GM21360 (cell line): ENCODE measurements around the gene DRC1.

Experiments
- ATAC-seq: cut with Tn5 transposase; IDR thresholded peaks from one replicate; pipeline ENCODE4 v1.9.1; 2021; ENCODE audit warnings: mild to moderate bottlenecking, moderate library complexity; ENCODE audit not compliant: unreplicated experiment

The DRC1 gene

DNA sequence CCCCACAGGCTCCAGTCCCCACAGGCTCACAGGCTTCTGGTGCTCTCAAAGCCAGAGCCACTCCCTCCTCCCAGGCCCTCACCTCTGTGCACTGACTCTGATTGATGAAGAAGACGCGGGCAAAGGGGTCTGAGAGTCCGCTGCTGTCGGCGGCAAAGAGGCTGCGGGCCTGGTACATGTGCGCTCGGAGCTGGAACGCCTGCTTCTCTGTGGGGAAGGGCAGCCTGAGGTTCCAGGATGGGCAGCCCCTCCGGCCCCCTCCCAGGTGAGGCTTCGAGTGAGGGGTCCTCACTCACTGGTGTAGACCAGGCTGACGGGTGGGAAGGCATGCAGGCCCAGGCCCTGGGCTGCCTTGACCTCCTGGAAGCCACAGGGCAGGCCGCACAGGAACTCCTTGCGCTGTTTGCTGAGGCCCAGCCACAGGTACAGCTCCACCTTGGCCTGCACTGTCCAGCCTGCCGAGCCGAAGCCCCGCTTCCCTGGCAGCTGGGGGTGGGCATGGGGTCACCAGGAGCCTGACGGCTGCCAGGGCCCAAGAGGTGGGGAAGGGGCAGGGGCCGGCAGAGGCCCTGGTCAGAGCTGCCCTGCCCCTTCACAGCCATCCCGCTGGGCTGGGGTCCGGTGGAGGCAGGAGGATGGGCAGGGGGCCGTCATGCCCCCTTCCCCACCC, 74.2 kb downstream of the DRC1 start:
- ATAC-seq = no peak

DNA sequence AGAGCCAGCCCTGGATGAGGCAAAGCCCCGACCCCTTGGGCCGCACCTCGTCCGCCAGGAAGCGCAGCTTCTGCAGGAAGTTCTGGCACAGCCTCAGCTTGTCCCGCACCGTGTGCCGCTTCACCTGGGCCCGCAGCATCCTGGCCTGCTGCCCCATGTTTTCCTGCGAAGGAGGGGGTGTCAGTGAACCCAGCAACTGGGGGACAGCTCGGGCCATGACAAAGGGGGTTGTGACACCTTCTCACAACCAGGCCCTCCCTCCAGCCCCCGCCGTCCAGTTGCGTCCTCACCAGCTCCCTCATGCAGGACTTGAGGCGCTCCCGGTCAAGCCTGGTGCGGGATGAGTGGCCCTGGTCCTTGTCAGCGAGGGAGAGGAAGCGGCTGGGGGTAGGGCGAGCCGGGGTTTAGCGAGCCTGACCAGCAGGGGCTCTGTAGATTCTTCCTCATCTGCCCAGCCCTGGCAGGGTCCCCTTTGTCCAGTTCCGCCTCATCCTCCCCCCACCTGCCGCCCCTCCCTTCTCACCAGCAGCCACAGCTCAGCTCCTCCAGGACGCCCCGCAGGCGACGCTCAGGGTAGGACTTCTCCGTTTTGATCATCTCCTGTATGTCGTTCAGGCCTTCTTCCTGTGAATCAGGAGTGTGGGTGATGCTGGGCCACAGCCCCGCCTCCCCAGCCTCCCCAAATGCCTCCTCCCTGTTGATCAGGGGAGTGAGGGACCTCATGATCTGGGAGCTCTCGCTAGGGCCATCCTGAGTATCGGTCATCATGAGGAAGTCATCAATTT, 75.6 kb downstream of the DRC1 start:
- ATAC-seq = no peak

DNA sequence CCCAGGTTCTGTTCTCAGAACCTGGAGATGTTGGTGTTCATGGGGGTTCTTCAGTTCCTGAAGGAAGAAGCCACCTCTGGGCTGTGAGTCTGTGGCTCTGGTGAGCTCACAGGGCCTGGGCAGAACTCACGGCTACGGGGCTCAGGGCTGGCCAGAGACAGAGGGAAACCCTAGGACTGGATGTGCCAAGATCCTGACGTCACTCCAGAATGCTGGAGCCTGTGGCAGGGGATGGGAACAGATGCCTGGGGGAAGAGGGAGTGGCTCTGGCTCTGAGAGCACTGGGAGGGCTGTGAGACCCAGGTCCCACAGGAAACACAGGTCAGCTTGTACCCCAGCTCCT, 76.2 kb downstream of the DRC1 start, which contains the start of gene OTOF:
OTOF (minus strand) TSS at position 214 of the 343 bp plus-strand sequence.
- no peak for ATAC-seq

DNA sequence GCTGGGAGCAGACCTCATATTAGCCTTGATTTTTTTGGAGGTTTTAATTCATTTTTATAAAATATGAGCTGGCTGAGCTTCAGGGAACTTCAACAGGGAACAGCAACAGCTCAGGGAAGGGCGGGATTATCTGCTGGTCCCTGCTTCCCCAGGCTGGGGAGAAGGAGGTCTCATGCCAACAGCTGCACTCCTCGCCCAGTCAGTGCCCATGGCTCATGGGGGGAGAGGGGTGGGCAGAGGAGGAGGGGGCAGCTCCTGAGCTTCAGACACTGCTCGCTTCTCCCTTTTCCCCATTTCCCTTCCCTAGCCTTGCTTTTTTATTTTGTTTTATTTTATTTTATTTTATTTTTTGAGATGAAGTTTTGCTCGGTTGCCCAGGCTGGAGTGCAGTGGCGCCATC, 76.6 kb downstream of the DRC1 start:
- no peak for ATAC-seq

DNA sequence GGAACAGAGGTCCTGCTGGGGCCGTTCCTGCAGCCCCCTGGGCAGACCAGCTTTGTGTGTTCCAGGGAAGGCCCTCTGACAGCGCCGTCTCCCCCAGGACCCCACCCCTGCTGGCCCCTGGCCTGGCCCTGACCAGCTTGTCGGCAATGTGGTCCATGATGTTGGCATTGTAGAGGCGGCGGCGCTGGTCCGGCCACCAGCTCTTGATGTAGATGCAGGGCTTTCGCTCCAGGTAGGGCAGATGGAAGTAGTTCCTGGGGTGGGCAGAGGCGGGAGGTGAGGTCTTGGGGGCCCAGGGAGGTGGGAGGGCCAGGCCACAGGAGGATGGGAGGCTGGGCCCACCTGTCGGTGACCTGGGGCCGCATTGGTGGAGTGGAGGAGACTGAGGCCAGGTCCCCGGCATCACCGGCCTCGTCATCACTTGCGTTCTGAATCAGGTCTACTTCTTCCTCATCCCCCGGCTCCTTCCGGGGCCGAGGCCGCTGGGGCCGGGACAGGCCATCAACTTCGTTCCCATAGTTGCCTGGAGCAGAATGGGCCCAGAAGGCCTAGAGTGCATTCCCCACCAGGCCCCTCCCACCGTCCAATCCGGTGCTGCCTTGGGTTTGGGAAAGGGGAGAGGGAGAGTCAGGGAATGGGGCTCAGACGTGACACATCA, 77.5 kb downstream of the DRC1 start:
- ATAC-seq = no peak

DNA sequence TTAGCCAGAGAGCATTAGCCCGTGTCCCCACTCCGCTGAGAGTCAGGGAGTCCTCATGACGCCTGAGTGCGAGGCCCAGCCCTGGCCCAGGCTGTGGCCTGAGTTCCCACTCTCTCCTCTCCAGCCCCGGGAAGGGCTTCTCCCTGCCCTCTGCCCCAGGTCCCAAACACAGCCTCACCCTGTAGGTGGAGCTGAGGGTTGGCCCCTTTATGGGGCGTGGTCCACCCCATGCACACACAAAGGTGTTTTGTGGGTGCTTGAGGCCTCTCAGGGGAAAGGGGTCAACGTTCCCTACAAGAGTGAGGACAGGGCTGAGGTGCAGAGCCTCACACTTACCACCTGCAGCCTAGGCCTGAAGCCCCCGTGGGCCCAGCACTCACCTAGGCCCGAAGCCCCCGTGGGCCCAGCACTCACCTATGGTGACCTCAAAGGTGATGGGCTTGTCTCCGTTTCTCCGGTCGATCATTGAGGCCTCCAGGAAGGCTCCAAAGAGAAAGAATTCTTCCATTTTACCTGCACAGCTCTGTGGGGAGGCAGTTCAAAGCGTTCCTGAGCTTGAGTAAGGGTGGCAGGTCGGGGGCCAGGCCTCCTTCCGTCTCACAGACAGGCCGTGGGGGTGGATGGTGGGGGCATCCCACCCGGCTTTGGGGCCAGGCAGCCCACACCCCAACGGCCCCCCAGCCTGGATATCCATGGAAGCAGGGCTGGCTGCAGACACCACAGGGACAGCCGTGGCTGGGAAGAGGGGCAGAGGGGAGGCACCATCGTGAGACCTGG, 78.3 kb downstream of the DRC1 start:
- ATAC-seq = no peak

DNA sequence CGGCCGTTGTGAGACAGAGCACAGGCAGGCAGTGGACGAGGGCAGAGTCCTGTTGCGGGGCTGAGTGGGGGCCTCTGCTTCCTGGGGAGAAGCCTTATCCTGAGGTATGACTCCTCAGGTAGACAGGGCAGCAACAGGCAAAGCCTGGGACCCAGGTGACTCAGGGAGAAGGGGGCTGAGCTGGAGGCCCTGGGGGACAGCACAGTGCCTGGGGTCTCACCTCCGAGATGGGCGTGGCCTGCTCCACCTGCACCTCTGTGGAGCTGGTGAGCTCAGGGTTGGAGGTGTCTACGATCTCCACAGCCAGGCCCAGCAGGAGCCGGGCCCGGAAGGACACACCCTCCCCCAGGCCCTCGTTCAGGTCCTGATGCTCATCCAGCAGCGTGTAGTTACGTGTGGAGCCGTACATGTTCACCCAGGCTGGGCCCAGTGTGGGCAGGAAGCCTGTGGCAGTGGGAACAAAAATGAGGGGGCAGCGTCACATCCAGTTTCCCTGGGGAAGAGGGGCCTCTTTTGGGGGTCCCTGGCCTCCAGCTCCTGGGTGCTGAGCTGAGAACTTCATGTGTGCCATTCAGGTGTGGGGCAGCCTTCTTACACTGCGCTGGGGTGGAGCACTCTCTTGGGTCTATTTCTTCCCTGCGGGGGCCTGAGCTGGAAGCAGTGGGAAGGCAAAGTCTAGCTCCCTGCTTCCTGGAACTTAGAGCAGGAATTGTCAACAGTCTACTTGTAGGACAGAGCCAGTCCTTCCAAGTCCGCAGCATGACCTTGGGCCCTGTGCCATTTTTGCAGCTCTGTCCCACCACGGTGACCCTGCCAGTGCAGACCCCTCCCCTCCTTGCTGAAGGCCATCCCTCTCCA, 79.1 kb downstream of the DRC1 start:
- no peak for ATAC-seq

DNA sequence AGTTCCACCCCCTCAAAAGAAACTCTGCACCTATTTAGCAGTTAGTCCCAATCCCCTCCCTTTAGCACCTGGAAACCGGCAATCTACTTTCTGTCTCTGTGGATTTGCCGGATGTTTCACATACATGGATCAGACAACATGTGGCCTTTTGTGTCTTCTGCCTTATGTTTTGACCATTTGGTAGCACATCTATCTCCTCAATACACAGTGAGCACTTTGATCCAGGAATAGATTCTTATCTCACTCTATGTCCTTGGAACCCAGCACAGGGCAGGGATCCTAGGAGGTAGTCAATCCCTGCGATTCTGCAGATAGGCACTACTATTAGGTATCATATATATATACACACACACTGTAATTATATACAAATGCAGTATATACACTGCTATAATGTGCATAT, 80.0 kb downstream of the DRC1 start:
- ATAC-seq = no peak

DNA sequence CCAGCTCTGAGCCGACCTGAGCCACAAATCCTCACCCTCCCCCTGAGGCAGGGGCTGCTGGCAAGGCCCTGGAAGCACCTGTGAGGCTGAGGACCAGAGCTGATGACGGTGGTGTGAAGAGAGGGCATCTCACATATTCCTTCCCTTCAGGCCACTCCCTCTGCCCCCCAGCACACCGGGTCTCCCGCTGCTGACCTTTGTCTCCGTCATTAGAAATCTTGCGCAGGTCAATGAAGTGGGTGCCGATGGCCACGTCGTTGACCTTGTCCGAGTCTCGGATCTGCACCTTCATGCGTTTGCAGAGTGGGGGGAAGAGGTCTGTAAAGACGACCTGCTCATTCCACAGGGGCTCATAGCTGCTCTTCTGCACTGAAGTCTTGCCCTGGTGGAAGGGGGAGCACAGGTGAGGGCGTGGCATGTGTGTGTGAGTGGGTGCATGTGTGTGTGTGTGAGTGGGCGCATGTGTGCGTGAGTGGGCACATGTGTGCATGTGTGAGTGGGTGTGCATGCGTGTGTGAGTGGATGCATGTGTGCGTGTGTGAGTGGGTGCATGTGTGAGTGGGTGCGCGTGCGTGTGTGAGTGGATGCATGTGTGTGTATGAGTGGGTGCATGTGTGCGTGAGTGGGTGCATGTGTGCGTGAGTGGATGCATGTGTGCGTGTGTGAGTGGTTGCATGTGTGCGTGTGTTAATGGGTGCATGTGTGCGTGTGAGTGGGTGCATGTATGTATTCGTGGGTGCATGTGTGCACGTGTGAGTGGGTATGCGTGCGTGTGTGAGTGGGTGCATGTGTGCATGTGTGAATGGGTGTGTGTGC, 80.7 kb downstream of the DRC1 start:
- ATAC-seq = no peak

DNA sequence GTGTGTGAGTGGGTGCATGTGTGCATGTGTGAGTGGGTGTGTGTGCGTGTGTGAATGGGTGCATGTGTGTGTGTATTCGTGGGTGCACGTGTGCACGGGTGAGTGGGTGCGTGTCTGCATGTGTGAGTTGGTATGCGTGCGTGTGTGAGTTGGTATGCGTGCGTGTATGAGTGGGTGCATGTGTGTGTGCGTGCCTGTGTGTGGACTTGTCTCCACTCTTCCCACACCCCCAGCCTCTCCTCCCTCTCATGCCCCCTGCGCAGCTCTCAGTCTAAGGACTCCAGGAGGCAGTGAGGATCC, 81.3 kb downstream of the DRC1 start:
- no peak for ATAC-seq

DNA sequence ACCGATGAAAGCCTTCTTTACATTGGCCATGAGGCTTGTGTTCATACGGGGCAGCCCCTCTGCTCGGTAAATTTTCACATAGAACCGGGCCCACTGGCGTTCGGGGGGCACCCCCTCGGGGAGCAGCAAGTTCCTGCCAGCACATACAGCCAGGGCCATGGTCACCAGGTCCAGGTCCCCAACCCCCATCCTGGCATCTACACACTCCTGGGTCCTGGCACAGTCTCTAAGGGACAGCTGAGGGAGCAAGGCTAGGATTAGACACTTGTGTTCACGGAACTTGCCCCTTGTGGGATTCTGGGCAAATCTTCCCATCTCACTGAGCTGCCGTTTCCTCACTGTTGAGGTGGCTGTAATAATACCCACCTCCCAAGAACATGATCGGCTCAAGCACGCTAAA, 81.8 kb downstream of the DRC1 start:
- ATAC-seq = no peak

DNA sequence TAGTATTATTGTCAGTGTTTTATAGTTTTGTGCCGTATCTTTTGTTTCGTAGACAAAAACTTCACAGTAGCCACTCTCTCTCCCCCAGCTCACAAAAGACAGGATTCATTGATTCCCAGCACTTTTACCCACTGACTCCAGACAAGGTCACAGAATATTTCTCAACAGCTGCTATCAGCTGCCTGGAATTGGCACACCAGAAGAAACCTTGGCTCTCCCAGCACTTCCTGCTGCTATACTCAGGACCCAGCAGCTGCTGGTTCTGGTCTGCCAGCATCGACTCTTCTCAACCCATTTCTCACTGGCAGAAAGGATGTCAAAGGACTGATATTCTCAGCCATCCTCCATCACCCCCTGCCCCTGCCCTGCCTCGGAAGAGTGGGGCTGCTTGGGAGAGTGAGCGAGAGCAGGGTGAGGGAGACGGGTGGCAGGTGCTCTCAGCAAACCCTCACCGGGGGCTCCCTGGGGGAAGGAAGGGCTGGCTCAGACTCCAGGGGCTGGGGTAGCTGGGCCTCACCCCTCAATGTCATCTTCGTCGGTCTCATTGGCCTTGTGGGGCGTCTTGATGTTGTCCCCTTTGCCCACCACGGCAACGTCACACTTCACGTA, 82.3 kb downstream of the DRC1 start:
- ATAC-seq = no peak

DNA sequence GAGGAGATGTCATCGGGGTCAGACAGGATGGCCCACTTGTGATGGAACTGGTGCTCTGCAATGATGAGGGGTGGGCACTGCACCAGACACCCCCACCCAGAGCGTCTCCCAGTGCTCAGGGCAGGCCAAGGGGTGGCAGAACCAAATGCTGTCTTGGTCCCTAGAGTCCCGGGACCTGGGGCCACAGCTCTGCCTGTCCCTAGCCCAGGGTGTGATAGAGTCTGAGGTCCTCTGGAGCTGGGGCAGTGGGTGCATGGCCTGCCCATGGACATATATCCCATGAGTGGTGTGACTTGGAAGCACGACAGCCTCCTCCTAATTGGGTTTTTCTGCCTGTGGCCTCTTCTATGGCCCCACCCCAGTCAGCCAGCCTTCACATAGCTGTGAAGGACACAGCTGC, 82.9 kb downstream of the DRC1 start:
- no peak for ATAC-seq

DNA sequence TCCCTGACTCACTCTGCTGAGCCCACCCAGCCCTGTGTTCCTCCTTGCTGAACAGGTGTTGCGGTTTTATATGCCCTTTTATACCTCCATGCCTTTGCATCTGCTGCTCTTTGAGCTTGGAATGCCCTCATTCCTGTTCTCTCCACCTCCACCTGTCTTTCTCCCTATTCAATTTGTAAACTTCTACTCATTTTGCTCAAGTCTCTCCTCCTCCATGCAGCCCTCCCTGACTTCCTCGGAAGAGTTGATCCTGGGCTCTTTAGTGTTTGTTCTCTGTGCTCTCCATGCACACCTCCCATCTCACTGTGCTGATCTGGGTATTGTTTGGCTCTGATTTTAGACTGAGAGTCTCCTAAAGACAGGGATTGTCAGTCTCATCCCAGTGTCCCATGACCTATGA, 83.4 kb downstream of the DRC1 start:
- no peak for ATAC-seq

DNA sequence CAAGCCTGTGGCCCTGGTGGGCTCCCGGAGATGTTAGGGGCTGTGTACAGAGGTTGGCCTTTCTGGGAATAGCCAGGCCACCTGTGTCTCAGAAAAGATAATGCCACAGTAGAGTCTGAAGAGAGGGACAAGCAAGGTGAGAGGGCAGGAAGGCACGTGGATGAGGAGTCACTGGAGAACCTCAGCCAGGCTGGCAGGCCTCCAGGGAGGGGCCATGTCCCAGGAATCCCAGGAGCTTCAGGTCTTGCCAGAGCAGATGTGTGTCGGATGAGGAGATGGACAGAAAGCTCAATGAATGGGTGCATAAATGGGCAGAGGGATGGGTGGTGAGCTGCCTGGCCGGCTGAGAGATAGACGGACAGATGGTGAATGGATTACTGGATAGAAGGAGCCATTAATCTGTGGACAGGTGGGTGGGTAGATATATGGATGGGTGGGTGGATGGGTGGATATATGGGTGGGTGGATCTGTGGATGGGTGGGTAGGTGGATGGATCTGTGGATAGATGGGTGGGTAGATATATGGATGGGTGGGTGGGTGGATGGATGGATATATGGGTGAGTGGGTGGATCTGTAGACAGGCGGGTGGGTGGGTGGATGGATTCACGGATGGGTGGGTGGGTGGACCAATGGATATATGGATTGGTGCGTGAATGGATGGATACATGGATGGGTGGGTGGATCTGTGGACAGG, 84.2 kb downstream of the DRC1 start:
- ATAC-seq = no peak

DNA sequence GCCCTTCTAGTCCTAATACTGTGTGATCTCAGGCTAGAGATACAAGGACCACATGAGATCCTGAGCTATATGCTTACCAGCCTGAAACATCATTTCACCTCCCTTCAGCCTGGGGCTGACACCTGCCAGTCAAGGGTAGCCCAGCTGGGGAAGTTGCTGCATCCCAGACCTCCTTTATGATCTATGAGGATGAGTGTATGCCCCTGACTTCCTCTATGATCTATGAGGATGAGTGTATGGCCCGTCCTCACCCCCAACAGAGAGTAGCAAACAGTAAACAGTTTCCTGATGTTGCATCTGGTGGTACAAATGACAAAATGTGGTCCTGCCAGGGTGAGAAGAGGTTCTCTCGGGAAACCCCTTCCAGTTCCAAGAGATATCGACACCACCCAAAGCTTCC, 85.1 kb downstream of the DRC1 start:
- ATAC-seq = no peak

DNA sequence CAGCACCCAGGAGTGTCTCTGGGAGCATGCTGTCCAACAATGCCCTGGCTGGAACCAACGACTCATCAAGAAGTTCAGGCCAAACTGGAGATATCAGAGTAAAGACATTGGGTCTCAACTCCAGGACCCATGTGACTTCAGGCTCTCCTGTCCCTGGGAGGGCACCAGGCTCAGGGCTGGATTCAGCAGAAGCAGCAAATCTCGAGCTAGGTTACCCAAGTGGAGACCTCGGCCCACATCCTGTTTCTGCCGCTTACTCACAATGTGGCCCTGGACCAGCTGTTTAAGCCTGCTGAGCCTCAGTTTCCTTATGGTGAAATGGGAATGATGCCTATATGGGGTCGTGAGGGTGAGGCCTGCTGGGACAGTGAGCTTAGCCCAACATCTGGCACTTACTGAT, 85.5 kb downstream of the DRC1 start:
- no peak for ATAC-seq

DNA sequence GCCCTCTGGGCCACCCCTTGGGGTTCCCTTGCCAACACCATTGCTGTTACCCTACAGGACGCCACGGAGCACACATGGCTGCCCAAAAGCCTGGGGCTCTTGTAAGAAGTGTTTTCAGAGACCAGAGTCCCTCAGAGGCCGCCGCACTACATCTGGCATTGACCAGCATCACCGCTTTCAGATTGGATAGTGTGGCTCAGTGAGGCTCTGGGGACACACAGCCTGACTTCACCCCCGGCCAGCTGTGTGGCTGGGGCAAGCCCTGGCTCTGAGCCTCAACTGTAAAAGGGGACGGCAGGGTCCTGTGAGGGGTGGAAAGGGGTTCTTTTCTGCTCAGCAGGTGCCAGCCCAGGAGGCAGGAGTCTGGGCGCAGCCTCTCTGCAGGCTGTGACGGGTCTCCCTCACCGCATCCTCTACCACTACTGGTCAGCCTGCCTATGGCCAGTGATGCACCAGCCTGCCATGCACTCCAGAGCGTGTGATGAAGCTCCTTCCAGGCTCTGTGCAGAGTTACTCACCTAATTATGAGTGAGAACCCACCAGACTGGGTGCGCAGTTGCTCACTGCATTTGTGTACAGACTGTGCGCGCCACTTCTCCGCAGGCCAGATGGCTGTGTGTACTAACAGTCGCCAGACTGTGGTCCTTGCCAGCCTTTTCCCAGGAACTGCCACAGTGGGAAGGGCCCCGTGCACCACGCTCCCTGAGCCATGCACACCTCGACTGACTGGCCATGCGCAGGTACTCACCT, 86.9 kb downstream of the DRC1 start:
- no peak for ATAC-seq
